Neural cell (in vitro differentiated cells): ENCODE data around the gene RASAL2. TPM values are rescaled to one million over a fixed set of nuclear protein-coding genes. Genes with fewer than 3 reads are reported as not detected.

Experiments
- H2AFZ ChIP-seq: fragments of 200-600, 300-800 bp; sonication (generic), shearing (Covaris generic); 2 replicates; pipeline ENCODE4 v1.6.0; 2014; ENCODE audit warnings: low read depth, mild to moderate bottlenecking, antibody characterized with exemption, low read length, moderate library complexity
- H3F3A ChIP-seq: fragments of 200-600 bp; shearing (Covaris generic); 2 replicates; pipeline ENCODE4 v1.6.1; 2016; ENCODE audit warnings: mild to moderate bottlenecking, moderate library complexity, mixed read lengths, antibody characterized with exemption, low read length; ENCODE audit not compliant: insufficient read depth, poor library complexity, severe bottlenecking
- H3K27ac ChIP-seq: fragments of 200-600, 300-800 bp; sonication (generic), shearing (Covaris generic); 2 replicates; pipeline ENCODE4 v1.5.1; 2014; ENCODE audit warnings: mild to moderate bottlenecking, low read length, moderate library complexity
- H3K27me3 ChIP-seq: fragments of 300-800, 200-600 bp; sonication (generic), shearing (Covaris generic); 2 replicates; pipeline ENCODE4 v1.6.0; 2014; ENCODE audit warnings: mild to moderate bottlenecking, low read depth, low read length, moderate library complexity; ENCODE audit not compliant: insufficient read depth
- H3K36me3 ChIP-seq: fragments of 300-800, 200-600 bp; sonication (generic), shearing (Covaris generic); 2 replicates; pipeline ENCODE4 v1.5.1; 2014; ENCODE audit warnings: mild to moderate bottlenecking, antibody characterized with exemption, low read length, moderate library complexity; ENCODE audit not compliant: insufficient read depth
- H3K4me2 ChIP-seq: fragments of 300-800, 200-600 bp; sonication (generic), shearing (Covaris generic); 2 replicates; pipeline ENCODE4 v1.6.0; 2014; ENCODE audit warnings: mild to moderate bottlenecking, low read length
- H3K4me3 ChIP-seq: fragments of 300-800, 200-600 bp; sonication (generic), shearing (Covaris generic); 2 replicates; pipeline ENCODE4 v1.5.1; 2014; ENCODE audit warnings: mild to moderate bottlenecking, low read length, moderate library complexity
- H3K79me2 ChIP-seq: fragments of 200-600 bp; shearing (Covaris generic); replicated peaks from 2 replicates; pipeline ENCODE4 v1.6.0; 2014; ENCODE audit warnings: mild to moderate bottlenecking, low read length, moderate library complexity; ENCODE audit not compliant: insufficient read depth
- H3K9ac ChIP-seq: fragments of 300-800, 200-600 bp; sonication (generic), shearing (Covaris generic); 2 replicates; pipeline ENCODE4 v1.6.1; 2016; ENCODE audit warnings: mild to moderate bottlenecking, low read length, mixed read lengths
- H3K9me2 ChIP-seq: fragments of 200-600 bp; shearing (Covaris generic); 2 replicates; pipeline ENCODE4 v1.6.1; 2016; ENCODE audit warnings: mild to moderate bottlenecking, low read length, mixed read lengths; ENCODE audit not compliant: insufficient read depth
- H3K9me3 ChIP-seq: fragments of 200-600, 300-800 bp; sonication (generic), shearing (Covaris generic); 2 replicates; pipeline ENCODE4 v1.6.1; 2016; ENCODE audit warnings: mild to moderate bottlenecking, mixed run types, low read length, moderate library complexity, mixed read lengths
- H4K20me1 ChIP-seq: fragments of 200-600 bp; shearing (Covaris generic); 2 replicates; pipeline ENCODE4 v1.6.1; 2016; ENCODE audit warnings: mild to moderate bottlenecking, mixed run types; ENCODE audit not compliant: insufficient read depth
- CTCF ChIP-seq: fragments of 450-650 bp; IDR thresholded peaks from 2 replicates; pipeline ENCODE4 v1.5.1; 2014; ENCODE audit warnings: antibody characterized with exemption, mild to moderate bottlenecking, moderate library complexity; ENCODE audit not compliant: poor library complexity, severe bottlenecking
- EP300 ChIP-seq: fragments of 450-650 bp; conservative IDR thresholded peaks from 2 replicates; pipeline ENCODE4 v1.6.1; 2014; ENCODE audit warnings: antibody characterized with exemption, mild to moderate bottlenecking, moderate library complexity; ENCODE audit not compliant: poor library complexity, severe bottlenecking
- EZH2 ChIP-seq: fragments of 200-600, 300-800 bp; shearing (Covaris generic), sonication (generic); IDR thresholded peaks from 2 replicates; pipeline ENCODE4 v1.6.1; 2014; ENCODE audit warnings: antibody characterized with exemption, low read length, borderline replicate concordance, mild to moderate bottlenecking; ENCODE audit not compliant: insufficient read depth, poor library complexity, severe bottlenecking
- MXI1 ChIP-seq: fragments of 450-650 bp; conservative IDR thresholded peaks from 2 replicates; pipeline ENCODE4 v1.6.1; 2014; ENCODE audit warnings: antibody characterized with exemption, mild to moderate bottlenecking; ENCODE audit not compliant: poor library complexity, severe bottlenecking
- POLR2AphosphoS5 ChIP-seq: IDR thresholded peaks from 2 replicates; pipeline ENCODE4 v1.6.1; 2012
- RAD21 ChIP-seq: fragments of 450-650 bp; conservative IDR thresholded peaks from 2 replicates; pipeline ENCODE4 v1.6.1; 2014; ENCODE audit warnings: antibody characterized with exemption, mild to moderate bottlenecking, moderate library complexity
- REST ChIP-seq: IDR thresholded peaks from 2 replicates; pipeline ENCODE4 v1.6.1; 2012; ENCODE audit warnings: borderline replicate concordance
- SMC3 ChIP-seq: fragments of 450-650 bp; conservative IDR thresholded peaks from 2 replicates; pipeline ENCODE4 v1.6.1; 2014; ENCODE audit warnings: antibody characterized with exemption, mild to moderate bottlenecking, moderate library complexity; ENCODE audit not compliant: poor library complexity
- TAF1 ChIP-seq: IDR thresholded peaks from 2 replicates; pipeline ENCODE4 v1.6.1; 2012; ENCODE audit warnings: low read depth
- polyA plus RNA-seq: library from polyadenylated mRNA; depleted of rRNA; stranded (reverse); fragments of >200 nt; gene quantifications from 2 replicates; pipeline ENCODE4 v1.2.3, GENCODE V29; 2014

Gene RASAL2
- polyA plus RNA-seq, 1 donor from 2014 or later, result 73.3 TPM

- Histone ChIP-seq H3K4me3 (no peak overlapping the region), H3K27me3 (no peaks in the 10 kb centered on the region), H3K9me3 (no peaks in the 10 kb centered on the region), H3K27ac (no peak overlapping the region), H3F3A (no peaks in the 10 kb centered on the region), H2AFZ (no peak overlapping the region), H3K9ac (no peak overlapping the region), H3K79me2 (no peaks in the 10 kb centered on the region), H3K9me2 (no peaks in the 10 kb centered on the region), H3K36me3 (no peaks in the 10 kb centered on the region), H4K20me1 (no peaks in the 10 kb centered on the region), H3K4me2 (no peak overlapping the region)
- TF ChIP-seq REST (no peak), CTCF (no peak), EP300 (no peak), POLR2AphosphoS5 (no peak), SMC3 (no peak), MXI1 (no peak), EZH2 (no peak), RAD21 (no peak), TAF1 (no peak)
Measured at GRCh38 chr1:178418284-178418955, 324.5 kb downstream of the RASAL2 start.

- H2AFZ ChIP-seq, result no peak overlapping the region
- no peaks in the 10 kb centered on the region for H3K9me3 ChIP-seq
- H3K79me2 ChIP-seq, result no peaks in the 10 kb centered on the region
- no peaks in the 10 kb centered on the region for H3F3A ChIP-seq
- no peaks in the 10 kb centered on the region for H3K36me3 ChIP-seq
- TF ChIP-seq EP300 (peak; percentile 39), EZH2 (no peak), RAD21 (no peak)
- H4K20me1 ChIP-seq, result no peaks in the 10 kb centered on the region
- no peaks in the 10 kb centered on the region for H3K27me3 ChIP-seq
- peak overlapping the region; percentile 30 for H3K4me3 ChIP-seq
- H3K9me2 ChIP-seq, result no peaks in the 10 kb centered on the region
- peak overlapping the region; percentile 59 for H3K27ac ChIP-seq
- H3K4me2 ChIP-seq, result peak overlapping the region; percentile 8
- no peak overlapping the region for H3K9ac ChIP-seq
Measured at GRCh38 chr1:178434360-178434759, 340.5 kb downstream of the RASAL2 start.
